ENCODE results near the gene WDR86.

The WDR86 gene

DNA sequence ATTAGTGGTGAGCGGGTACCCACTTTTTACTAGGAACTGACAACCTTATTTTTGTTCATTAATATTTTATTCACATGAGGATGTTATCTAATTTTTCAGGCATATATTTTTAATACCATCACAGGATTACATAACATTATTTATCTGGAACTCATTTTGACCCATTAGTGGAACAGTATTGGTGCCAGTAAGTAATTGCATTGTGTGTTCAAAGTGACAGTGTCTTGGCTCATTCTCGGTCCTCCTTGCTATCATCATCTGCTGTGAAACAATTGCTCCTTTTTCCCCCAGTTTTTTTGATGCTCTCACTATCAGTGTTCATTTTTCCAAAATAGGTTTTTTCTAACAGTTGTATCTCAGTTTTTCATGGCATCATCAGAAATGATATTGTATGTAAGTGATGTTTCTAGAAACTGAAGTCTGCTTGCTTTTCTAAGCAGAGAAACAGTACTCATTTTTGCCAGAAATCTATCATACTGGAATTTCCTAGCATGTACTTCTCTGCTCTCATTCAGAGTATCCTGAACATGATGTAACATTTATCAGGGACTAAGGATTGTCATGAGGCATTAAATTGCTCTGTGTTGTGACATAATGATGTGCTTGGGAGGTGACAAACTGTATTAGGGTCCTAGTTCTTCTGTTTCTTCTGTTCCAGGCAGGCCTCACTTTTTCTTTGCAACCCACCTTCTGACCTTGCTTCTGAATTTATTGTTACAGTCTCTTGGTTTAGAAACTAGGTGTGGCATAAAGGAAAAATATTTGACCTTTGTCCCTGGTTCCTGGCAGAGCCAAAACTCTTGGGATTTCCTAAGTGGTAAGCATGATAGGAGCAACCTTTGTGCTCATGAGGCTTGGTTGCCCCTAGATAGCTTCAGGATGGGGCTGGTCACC, 64.0 kb downstream of the WDR86 start:
- FAIRE-seq, result no peak

DNA sequence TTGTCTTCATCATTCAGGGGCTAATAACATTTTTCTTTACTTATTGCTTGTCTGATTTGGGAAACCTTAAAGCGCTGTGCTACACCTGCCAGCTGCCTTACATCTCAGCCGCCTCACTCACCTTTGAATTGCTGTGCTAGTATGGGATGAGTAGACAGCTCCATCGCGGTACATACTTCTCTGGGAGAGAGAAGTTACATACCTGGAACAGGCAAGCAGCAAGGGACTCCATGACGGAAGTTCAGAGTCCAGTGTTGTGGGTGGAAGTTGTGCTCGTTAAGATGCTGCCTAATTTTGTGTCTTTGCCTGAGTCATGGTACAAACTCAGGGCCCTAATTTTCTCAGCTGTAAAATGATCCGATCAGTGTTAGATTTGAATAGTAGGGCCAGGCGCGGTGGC, 66.3 kb downstream of the WDR86 start:
- no peak for FAIRE-seq

DNA sequence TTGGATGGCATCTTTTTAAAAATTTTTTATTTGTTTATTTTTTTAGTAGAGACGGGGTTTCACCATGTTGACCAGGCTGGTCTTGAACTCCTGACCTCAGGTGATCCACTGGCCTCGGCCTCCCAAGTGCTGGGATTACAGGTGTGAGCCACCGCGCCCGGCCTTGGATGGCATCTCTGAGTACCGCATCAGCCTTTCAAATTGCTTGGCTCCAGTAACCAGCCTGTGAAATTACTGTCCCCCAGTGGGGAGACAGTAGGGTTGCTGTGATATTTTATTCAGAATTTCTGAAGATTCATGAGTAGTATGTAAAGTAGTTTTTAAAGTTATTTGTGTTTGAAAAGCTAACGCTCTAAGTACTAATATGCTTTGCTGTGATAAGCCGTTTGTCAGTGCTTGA, 67.0 kb downstream of the WDR86 start:
- no peak for FAIRE-seq

DNA sequence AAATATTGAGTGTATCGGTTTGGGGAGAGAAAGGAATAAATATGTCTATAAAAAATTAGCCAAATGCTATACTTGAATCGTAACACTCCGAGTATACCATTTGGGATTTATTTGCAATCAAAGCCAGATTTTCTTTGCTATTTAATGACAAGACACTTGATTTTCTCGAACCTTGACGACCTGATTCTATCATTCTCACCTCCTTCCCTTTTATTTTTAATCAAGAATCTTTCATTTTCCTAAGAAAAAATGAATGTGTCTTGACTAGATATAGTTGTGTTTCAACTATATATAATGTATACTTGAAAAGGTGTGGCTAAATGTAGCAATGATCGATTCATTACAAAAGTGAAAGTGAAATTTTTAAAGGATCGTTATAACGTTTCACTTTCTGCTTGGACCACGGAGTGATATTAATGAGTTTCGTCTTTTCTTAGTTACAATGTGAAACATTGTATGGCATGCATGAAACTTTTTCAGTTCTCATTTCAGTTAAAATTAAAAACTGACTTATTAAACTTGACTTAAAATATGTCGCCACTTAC, 67.7 kb downstream of the WDR86 start:
- FAIRE-seq, result peak; percentile 65

DNA sequence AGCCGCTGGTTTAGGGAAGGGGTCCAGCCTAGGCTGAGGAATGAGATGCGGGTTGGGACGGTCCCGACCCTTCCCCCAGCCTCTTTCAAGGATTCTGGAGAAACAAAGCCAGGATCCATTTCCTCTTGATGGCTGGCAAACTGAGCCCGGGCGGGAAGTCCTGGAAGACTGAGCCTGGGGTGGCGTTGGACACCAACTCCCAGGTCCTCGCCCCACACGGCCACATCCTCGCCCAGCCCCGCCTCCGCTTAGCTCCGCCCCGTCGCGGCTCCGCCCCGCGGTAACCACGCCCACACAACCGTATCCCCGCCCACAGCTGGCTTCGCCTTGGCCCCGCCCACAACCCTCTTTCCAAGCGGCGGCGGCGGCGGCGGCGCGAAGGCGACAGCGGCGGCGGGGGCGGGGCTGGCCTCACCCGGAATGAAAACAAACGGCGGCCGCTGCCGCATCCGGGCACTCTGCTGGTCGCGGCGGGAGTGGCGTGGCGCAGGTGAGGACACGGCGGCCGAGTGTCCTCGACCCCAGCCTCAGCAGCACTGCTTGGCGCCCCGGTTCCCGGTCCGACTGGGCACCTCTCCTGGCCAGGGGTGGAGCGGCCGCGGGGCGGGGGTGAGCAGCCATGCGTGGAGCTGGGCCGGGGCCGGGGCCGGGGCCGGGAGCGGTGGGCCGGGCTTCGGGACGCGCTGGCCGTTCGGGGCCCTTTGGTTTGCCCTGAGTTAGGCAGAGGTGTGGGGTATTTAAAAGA, 68.3 kb downstream of the WDR86 start, which contains the start of gene NUB1:
NUB1 (plus strand) TSS at position 456 of the 745 bp plus-strand sequence. CDS start 3,538 bp downstream, outside the sequence.
- FAIRE-seq, result no peak

DNA sequence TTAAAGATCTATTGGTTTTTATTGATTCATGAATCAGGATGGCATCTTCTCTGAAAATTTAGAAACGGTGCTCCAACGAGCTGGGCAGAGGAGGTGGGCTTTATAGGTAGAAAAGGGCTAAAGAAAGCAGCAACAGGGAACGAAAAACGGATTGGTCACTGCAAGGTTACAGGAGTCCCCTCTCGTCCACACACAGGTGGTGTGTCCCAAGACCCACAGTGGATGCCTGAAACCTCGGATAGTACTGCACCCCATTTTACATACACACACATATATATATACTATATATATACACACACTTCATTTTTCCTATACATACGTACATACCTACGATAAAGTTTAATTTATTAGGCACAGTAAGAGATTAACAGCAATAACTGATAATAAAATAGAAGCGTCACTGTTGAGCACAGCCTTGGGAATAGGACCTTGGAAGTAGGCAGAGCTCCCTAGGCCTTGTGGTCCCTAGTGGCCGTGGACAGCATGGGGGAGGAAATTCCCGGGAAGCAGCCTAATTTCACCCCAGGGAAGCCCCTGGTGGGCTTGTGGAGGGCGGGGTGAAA, 69.0 kb downstream of the WDR86 start:
- no peak for FAIRE-seq

DNA sequence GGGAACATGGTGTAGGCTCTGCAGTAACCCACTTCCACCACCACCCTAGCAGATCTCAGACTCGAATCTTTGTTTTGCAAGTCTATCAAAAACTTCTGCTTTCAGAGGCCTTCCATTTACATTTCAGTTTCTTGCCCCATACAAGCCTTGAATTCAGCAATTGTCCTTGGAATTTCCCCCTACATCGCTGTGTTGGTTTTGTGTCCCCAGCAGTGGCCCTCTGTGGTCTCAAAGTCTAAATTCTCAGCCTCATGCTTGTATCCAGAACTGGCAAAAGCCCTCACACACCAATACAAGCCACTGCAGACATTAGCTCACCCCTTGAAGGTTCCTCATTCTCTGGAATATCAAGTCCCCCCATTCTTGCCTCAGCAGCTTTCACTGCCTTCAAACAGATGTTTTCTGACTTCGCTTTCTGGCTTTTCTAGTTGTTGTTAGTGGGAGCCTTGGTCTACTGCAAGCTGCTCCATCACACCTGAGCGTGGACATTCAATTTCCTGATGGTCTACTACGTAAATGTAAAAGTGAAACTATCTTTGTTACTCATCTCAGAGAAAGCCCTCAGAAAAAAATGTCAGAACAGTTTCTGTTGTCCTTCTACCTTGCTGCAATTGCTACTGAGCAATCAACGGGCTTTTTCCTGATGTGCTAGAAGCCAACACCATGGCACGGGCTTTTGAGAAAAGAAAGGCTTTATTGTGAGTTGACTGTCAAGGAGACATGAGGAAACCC, 70.0 kb downstream of the WDR86 start:
- no peak for FAIRE-seq

DNA sequence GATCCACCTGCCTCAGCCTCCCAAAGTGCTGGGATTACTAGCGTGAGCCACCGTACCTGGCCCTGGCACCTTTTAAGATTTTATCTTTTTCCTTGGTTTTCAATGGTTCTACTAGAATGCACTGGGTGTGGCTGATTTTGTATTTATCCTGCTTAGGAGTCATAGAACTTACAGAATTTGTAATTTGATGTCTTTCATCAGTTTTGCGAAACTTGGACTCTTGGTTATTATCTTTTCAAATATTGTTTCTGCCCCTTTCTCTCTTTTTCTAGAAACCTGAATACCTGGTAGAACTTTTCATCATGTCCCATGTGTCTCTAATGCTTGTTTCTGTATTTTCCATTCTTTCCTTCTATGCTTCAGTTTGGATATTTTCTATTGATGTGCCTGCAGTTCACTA, 71.0 kb downstream of the WDR86 start:
- FAIRE-seq, result no peak

DNA sequence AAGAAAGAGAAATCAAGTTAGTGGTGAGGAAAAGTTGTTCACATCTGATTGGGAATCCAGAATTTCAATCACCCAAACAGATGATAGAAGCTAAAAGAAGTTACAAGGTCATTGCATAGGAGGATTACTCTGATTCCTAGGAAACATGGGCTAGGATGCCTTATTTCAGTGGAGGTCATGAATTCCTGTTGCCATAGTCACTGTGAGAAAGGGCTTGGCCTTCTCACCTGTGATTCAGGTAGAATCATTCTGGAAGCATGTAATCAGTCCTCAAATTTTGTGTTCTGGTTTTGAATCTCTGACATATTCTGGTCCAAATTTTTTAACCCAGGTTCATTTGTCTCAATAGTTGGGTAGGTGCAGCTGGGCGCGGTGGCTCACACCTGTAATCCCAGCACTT, 72.5 kb downstream of the WDR86 start:
- no peak for FAIRE-seq

DNA sequence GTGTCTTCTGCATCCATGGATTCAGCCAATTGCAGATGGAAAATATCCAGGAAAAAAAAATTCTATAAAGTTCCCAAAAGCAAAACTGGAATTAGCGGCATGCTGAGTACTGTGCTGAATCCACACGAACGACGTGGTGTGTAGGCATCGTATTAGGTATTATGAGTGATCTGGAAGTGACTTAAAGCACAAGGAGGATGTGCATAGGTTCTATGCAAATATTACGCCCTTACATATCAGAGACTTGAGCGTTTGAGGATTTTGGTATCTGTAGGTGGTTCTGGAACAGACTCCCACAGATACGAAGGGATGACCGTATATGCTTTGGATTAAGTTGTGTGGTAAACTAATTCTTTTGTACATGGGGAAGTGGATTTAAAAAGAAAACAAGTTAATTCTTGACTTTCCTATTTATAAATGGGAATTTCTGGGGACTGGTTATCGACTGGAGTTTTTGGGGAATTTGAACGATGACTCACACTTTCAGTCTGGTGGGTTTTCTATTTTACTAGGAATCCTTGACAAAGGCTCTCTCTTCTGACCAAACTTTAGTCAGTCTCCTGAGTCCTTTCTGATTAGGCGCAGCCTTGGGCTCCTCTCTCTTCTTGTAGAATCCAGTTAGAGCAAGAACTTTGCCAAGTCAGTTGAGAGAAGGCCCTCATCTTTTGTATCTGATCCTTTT, 73.7 kb downstream of the WDR86 start:
- no peak for FAIRE-seq

DNA sequence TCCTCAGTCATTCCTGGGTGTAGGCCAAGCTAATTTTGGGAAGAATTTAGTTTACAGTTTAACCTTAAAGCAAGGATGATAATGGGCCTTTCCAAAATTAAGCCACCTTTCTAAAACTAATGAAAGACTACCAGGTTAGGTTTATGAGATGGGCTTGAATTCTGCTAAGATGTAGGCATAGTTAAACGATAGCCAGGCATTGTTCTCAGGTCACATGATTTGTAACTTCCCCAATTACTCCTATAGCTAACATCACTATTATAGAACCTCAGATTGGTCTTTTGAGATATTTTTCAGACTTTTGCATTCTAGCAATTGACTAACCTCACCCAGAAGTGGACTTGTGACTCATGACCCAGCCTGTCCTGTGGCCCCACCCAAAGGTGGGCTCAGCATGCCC, 75.2 kb downstream of the WDR86 start:
- no peak for FAIRE-seq

Measured in colon (tissue), 2 donors.